Neural progenitor cell (in vitro differentiated cells): ENCODE measurements around the gene GRAP. TPM values are rescaled to one million over a fixed set of nuclear protein-coding genes. Genes with fewer than 3 reads are reported as not detected.

Source experiments
- DNase-seq: peaks from one replicate; pipeline ENCODE4 v3.0.0-alpha.2; 2016; ENCODE audit warnings: low spot score
- H2AFZ ChIP-seq: fragments of 200-600 bp; sonication (generic); replicated peaks from 2 replicates; pipeline ENCODE4 v1.6.1; 2016; ENCODE audit warnings: antibody characterized with exemption
- H3F3A ChIP-seq: fragments of 200-600 bp; sonication (generic); 2 replicates; pipeline ENCODE4 v1.6.1; 2016; ENCODE audit warnings: antibody characterized with exemption, low read depth
- H3K27ac ChIP-seq: fragments of 200-600 bp; sonication (generic); 2 replicates; pipeline ENCODE4 v1.5.1; 2016; ENCODE audit warnings: mild to moderate bottlenecking
- H3K27me3 ChIP-seq: fragments of 200-600 bp; sonication (generic); 2 replicates; pipeline ENCODE4 v1.6.1; 2016; ENCODE audit warnings: mild to moderate bottlenecking, moderate library complexity
- H3K36me3 ChIP-seq: fragments of 200-600 bp; sonication (generic); 2 replicates; pipeline ENCODE4 v1.5.1; 2016
- H3K4me1 ChIP-seq: fragments of 200-600 bp; sonication (generic); 2 replicates; pipeline ENCODE4 v1.6.1; 2016; ENCODE audit warnings: mixed run types
- H3K4me2 ChIP-seq: fragments of 200-600 bp; sonication (generic); 2 replicates; pipeline ENCODE4 v1.6.1; 2016
- H3K4me3 ChIP-seq: fragments of 200-600 bp; sonication (generic); 2 replicates; pipeline ENCODE4 v1.5.1; 2016
- H3K79me2 ChIP-seq: fragments of 200-600 bp; sonication (generic); 2 replicates; pipeline ENCODE4 v1.6.1; 2016; ENCODE audit warnings: low read depth
- H3K9ac ChIP-seq: fragments of 200-600 bp; sonication (generic); 2 replicates; pipeline ENCODE4 v1.6.1; 2016
- H3K9me3 ChIP-seq: fragments of 200-600 bp; sonication (generic); 2 replicates; pipeline ENCODE4 v1.5.1; 2016; ENCODE audit warnings: low read depth
- H4K20me1 ChIP-seq: fragments of 200-600 bp; sonication (generic); 2 replicates; pipeline ENCODE4 v1.6.1; 2016; ENCODE audit warnings: low read depth
- H3K27ac Mint-ChIP-seq: 3 replicates; pipeline ENCODE4 v1.8.0; 2021; ENCODE audit warnings: mixed read lengths
- H3K27me3 Mint-ChIP-seq: 2 replicates; pipeline ENCODE4 v1.8.0; 2022; ENCODE audit warnings: low read depth, mild to moderate bottlenecking, inconsistent platforms, moderate library complexity, mixed read lengths; ENCODE audit not compliant: insufficient read depth
- H3K36me3 Mint-ChIP-seq: 3 replicates; pipeline ENCODE4 v1.8.0; 2021; ENCODE audit warnings: mixed read lengths
- H3K4me1 Mint-ChIP-seq: 3 replicates; pipeline ENCODE4 v1.8.0; 2021; ENCODE audit warnings: mixed read lengths
- H3K4me3 Mint-ChIP-seq: 3 replicates; pipeline ENCODE4 v1.8.0; 2021; ENCODE audit warnings: mild to moderate bottlenecking, moderate library complexity, mixed read lengths
- H3K9me3 Mint-ChIP-seq: 3 replicates; pipeline ENCODE4 v1.8.0; 2020; ENCODE audit warnings: mixed read lengths
- CTCF ChIP-seq: fragments of 200-600 bp; sonication (generic); IDR thresholded peaks from 2 replicates; pipeline ENCODE4 v1.5.1; 2017; ENCODE audit warnings: antibody characterized with exemption, mild to moderate bottlenecking
- EZH2 ChIP-seq: fragments of 200-600 bp; sonication (generic); IDR thresholded peaks from 2 replicates; pipeline ENCODE4 v1.6.1; 2017; ENCODE audit warnings: antibody characterized with exemption, mild to moderate bottlenecking, moderate library complexity
- EZH2phosphoT487 ChIP-seq: fragments of 200-600 bp; sonication (generic); IDR thresholded peaks from 2 replicates; pipeline ENCODE4 v1.6.1; 2017; ENCODE audit warnings: antibody characterized with exemption
- total RNA-seq: library from RNA; depleted of rRNA; stranded (reverse); fragments of >200 nt; gene quantifications from 2 replicates; pipeline ENCODE4 v1.2.3, GENCODE V29; 2015; ENCODE audit warnings: low replicate concordance

GRAP gene
- total RNA-seq, 1 donor from 2014 or later: not detected

- H2AFZ ChIP-seq: no peak overlapping the region
- Mint-ChIP-seq H3K4me3 (no peak overlapping the region), H3K27ac (peak overlapping the region; percentile 94), H3K27me3 (peaks cover 3% of the 10 kb centered on the region), H3K36me3 (no peaks in the 10 kb centered on the region), H3K9me3 (no peaks in the 10 kb centered on the region), H3K4me1 (peaks cover 11% of the 10 kb centered on the region)
- H4K20me1 ChIP-seq: no peaks in the 10 kb centered on the region
- H3K9me3 ChIP-seq: no peaks in the 10 kb centered on the region
- no peaks in the 10 kb centered on the region for H3K79me2 ChIP-seq
- TF ChIP-seq EZH2: no peak
- TF ChIP-seq EZH2phosphoT487: no peak
- TF ChIP-seq CTCF: no peak
- H3K4me2 ChIP-seq: no peak overlapping the region
- H3F3A ChIP-seq: no peaks in the 10 kb centered on the region
- no peaks in the 10 kb centered on the region for H3K4me1 ChIP-seq
- H3K36me3 ChIP-seq: no peaks in the 10 kb centered on the region
- H3K9ac ChIP-seq: no peak overlapping the region
- no peak for DNase-seq
- H3K27me3 ChIP-seq: no peaks in the 10 kb centered on the region
- no peak overlapping the region for H3K4me3 ChIP-seq
- no peak overlapping the region for H3K27ac ChIP-seq
Observed at GRCh38 chr17:19019041-19019941, 27.5 kb downstream of the GRAP start.

GRCh38 chr17:19018600-19018950 lies 28.2 kb downstream of the GRAP start:
- no peak overlapping the region for H3K4me3 ChIP-seq
- H3K79me2 ChIP-seq: no peaks in the 10 kb centered on the region
- H3K27ac ChIP-seq: no peak overlapping the region
- Mint-ChIP-seq H3K27me3 (peaks cover 3% of the 10 kb centered on the region), H3K4me3 (peak overlapping the region; percentile 64), H3K9me3 (no peaks in the 10 kb centered on the region), H3K4me1 (peaks cover 14% of the 10 kb centered on the region), H3K27ac (peak overlapping the region; percentile 94), H3K36me3 (no peaks in the 10 kb centered on the region)
- H3K36me3 ChIP-seq: no peaks in the 10 kb centered on the region
- no peaks in the 10 kb centered on the region for H3K4me1 ChIP-seq
- H3K4me2 ChIP-seq: no peak overlapping the region
- no peaks in the 10 kb centered on the region for H4K20me1 ChIP-seq
- no peaks in the 10 kb centered on the region for H3K27me3 ChIP-seq
- no peak for DNase-seq
- H3K9me3 ChIP-seq: no peaks in the 10 kb centered on the region
- no peak for TF ChIP-seq EZH2
- TF ChIP-seq EZH2phosphoT487: no peak
- TF ChIP-seq CTCF: no peak
- no peak overlapping the region for H2AFZ ChIP-seq
- H3K9ac ChIP-seq: no peak overlapping the region
- H3F3A ChIP-seq: no peaks in the 10 kb centered on the region

GRCh38 chr17:19017804-19018599 lies 28.8 kb downstream of the GRAP start:
- H3K4me1 Mint-ChIP-seq: peaks cover 14% of the 10 kb centered on the region
- H3K36me3 Mint-ChIP-seq: no peaks in the 10 kb centered on the region
- H3K9ac ChIP-seq: no peak overlapping the region
- H3K27ac ChIP-seq: no peak overlapping the region
- H3K27me3 ChIP-seq: no peaks in the 10 kb centered on the region
- H3K4me3 ChIP-seq: no peak overlapping the region
- H2AFZ ChIP-seq: no peak overlapping the region
- H3K36me3 ChIP-seq: no peaks in the 10 kb centered on the region
- H3K9me3 ChIP-seq: no peaks in the 10 kb centered on the region
- peak overlapping the region; percentile 64 for H3K4me3 Mint-ChIP-seq
- H4K20me1 ChIP-seq: no peaks in the 10 kb centered on the region
- H3K27me3 Mint-ChIP-seq: peaks cover 3% of the 10 kb centered on the region
- no peaks in the 10 kb centered on the region for H3K9me3 Mint-ChIP-seq
- no peaks in the 10 kb centered on the region for H3K4me1 ChIP-seq
- no peaks in the 10 kb centered on the region for H3F3A ChIP-seq
- no peak for TF ChIP-seq EZH2
- TF ChIP-seq EZH2phosphoT487: no peak
- H3K79me2 ChIP-seq: no peaks in the 10 kb centered on the region
- no peak overlapping the region for H3K27ac Mint-ChIP-seq
- no peak for DNase-seq
- no peak overlapping the region for H3K4me2 ChIP-seq
